H1 (cell line): Measurements from ENCODE around the gene STARD4. TPM values are rescaled to one million over a fixed set of nuclear protein-coding genes. Genes with fewer than 3 reads are reported as not detected.

Experiments used
- CTCF ChIA-PET: fragments of 300-600 bp; sonication (Branson Sonifier 250); formaldehyde crosslinking; loops from one replicate; lab custom pipeline; 2021; ENCODE audit not compliant: partially characterized antibody; lab: Charles Lee
- POLR2A ChIA-PET: fragments of 300-600 bp; sonication (Branson Sonifier 250); formaldehyde crosslinking; loops from one replicate; lab custom pipeline; 2021; ENCODE audit warnings: inconsistent platforms; ENCODE audit not compliant: partially characterized antibody; lab: Charles Lee
- DNase-seq, 2 experiments: peaks; one replicate each; pipeline versions ENCODE4 v3.0.0 to v3.0.0-alpha.2; 2010 to 2022; ENCODE audit warnings: low spot score in 2 of 2, low read depth in 1 of 2, mixed read lengths in 1 of 2
- FAIRE-seq: peaks from 2 replicates; lab custom pipeline; 2011; peaks lifted over from hg19 to GRCh38; lab: Jason Lieb, UNC
- H2AFZ ChIP-seq: 2 replicates; pipeline ENCODE4 v1.8.1; 2012; ENCODE audit warnings: low read length, inconsistent platforms
- H2AK5ac ChIP-seq: 2 replicates; pipeline ENCODE4 v1.6.1; 2013; ENCODE audit warnings: low read depth, low read length
- H2BK120ac ChIP-seq: replicated peaks from 2 replicates; pipeline ENCODE3; 2013; ENCODE audit warnings: low read depth, low read length, inconsistent platforms
- H2BK12ac ChIP-seq: 2 replicates; pipeline ENCODE4 v1.6.1; 2013; ENCODE audit warnings: low read depth, low read length
- H2BK15ac ChIP-seq: 2 replicates; pipeline ENCODE4 v1.6.1; 2013; ENCODE audit warnings: low read length
- H2BK20ac ChIP-seq: 2 replicates; pipeline ENCODE4 v1.6.1; 2013; ENCODE audit warnings: low read length
- H2BK5ac ChIP-seq: 2 replicates; pipeline ENCODE4 v1.6.1; 2013; ENCODE audit warnings: low read depth, low read length
- H3K14ac ChIP-seq: 2 replicates; pipeline ENCODE4 v1.6.1; 2013; ENCODE audit warnings: inconsistent platforms; ENCODE audit not compliant: insufficient read length
- H3K18ac ChIP-seq: 2 replicates; pipeline ENCODE4 v1.6.1; 2013; ENCODE audit warnings: low read length; ENCODE audit errors: extremely low read depth
- H3K23ac ChIP-seq: 2 replicates; pipeline ENCODE4 v1.6.1; 2013; ENCODE audit warnings: inconsistent platforms; ENCODE audit not compliant: insufficient read length
- H3K23me2 ChIP-seq: 2 replicates; pipeline ENCODE4 v1.6.1; 2013; ENCODE audit warnings: low read depth, low read length
- H3K27ac ChIP-seq: 2 replicates; pipeline ENCODE4 v1.6.1; 2011; ENCODE audit warnings: low read depth, low read length, inconsistent platforms
- H3K27me3 ChIP-seq, 4 experiments: replicated peaks in 1 of 4; 1 replicate in 1 of 4; 2 replicates in 3 of 4; pipeline versions ENCODE4 v1.6.1 to v1.8.1; 2011 to 2013; ENCODE audit warnings: low read length in 3 of 4, mild to moderate bottlenecking in 3 of 4, inconsistent platforms in 2 of 4, mixed read lengths in 2 of 4, moderate library complexity in 1 of 4; ENCODE audit not compliant: control insufficient read depth in 3 of 4, insufficient read depth in 3 of 4; ENCODE audit errors: extremely low read depth in 1 of 4
- H3K36me3 ChIP-seq, 4 experiments: 2 replicates each; pipeline versions ENCODE4 v1.6.1 to v1.8.1; 2011 to 2013; ENCODE audit warnings: mild to moderate bottlenecking in 4 of 4, low read length in 3 of 4, moderate library complexity in 2 of 4, control low read depth in 1 of 4, inconsistent platforms in 1 of 4; ENCODE audit not compliant: insufficient read depth in 4 of 4, control insufficient read depth in 2 of 4
- H3K4ac ChIP-seq: replicated peaks from 2 replicates; pipeline ENCODE3; 2013; ENCODE audit warnings: low read length, low read depth, mixed read lengths, inconsistent platforms; ENCODE audit not compliant: insufficient read length
- H3K4me1 ChIP-seq, 4 experiments: replicated peaks in 1 of 4; 1 replicate in 1 of 4; 2 replicates in 3 of 4; pipeline versions ENCODE4 v1.6.1 to v1.8.1; 2011 to 2013; ENCODE audit warnings: low read length in 3 of 4, inconsistent platforms in 2 of 4, mixed read lengths in 1 of 4; ENCODE audit not compliant: insufficient read depth in 4 of 4, control insufficient read depth in 3 of 4
- H3K4me2 ChIP-seq, 2 experiments: 2 replicates each; pipeline versions ENCODE4 v1.6.1 to v1.8.1; 2011 to 2013; ENCODE audit warnings: low read depth in 2 of 2, low read length in 2 of 2, control low read depth in 1 of 2, inconsistent platforms in 1 of 2, mild to moderate bottlenecking in 1 of 2; ENCODE audit not compliant: insufficient read depth in 1 of 2
- H3K4me3 ChIP-seq, 4 experiments: fragments of 200-600, 300-600 bp in 1 of 4; sonication (generic), shearing (Covaris generic), sonication (Bioruptor Twin) in 1 of 4; 2 replicates each; pipeline versions ENCODE4 v1.5.1 to v1.8.1; 2011 to 2016; ENCODE audit warnings: low read length in 4 of 4, low read depth in 3 of 4, control low read depth in 2 of 4, inconsistent platforms in 2 of 4, mild to moderate bottlenecking in 2 of 4, mixed read lengths in 1 of 4, moderate library complexity in 1 of 4; ENCODE audit not compliant: insufficient read depth in 2 of 4; ENCODE audit errors: extremely low read depth in 1 of 4
- H3K56ac ChIP-seq: replicated peaks from 2 replicates; pipeline ENCODE3; 2013; ENCODE audit warnings: low read depth, mild to moderate bottlenecking, mixed read lengths, low read length, inconsistent platforms; ENCODE audit not compliant: insufficient read length
- H3K79me1 ChIP-seq: 2 replicates; pipeline ENCODE4 v1.6.1; 2013; ENCODE audit warnings: low read depth, low read length, control low read depth
- H3K79me2 ChIP-seq, 2 experiments: 2 replicates each; pipeline versions ENCODE4 v1.6.1 to v1.8.1; 2012 to 2013; ENCODE audit warnings: low read length in 2 of 2, mild to moderate bottlenecking in 2 of 2, inconsistent platforms in 1 of 2; ENCODE audit not compliant: insufficient read depth in 2 of 2, control insufficient read depth in 1 of 2
- H3K9ac ChIP-seq, 4 experiments: replicated peaks in 1 of 4; 1 replicate in 1 of 4; 2 replicates in 3 of 4; pipeline versions ENCODE4 v1.6.1 to v1.8.1; 2011 to 2013; ENCODE audit warnings: low read depth in 3 of 4, low read length in 3 of 4, control low read depth in 2 of 4, mild to moderate bottlenecking in 2 of 4, moderate library complexity in 2 of 4, inconsistent platforms in 1 of 4; ENCODE audit errors: extremely low read depth in 1 of 4
- H3K9me3 ChIP-seq, 2 experiments: 2 replicates each; pipeline versions ENCODE4 v1.6.1 to v1.8.1; 2012 to 2013; ENCODE audit warnings: mild to moderate bottlenecking in 2 of 2, moderate library complexity in 2 of 2, control low read depth in 1 of 2, inconsistent platforms in 1 of 2, low read depth in 1 of 2, low read length in 1 of 2, mixed read lengths in 1 of 2; ENCODE audit not compliant: insufficient read depth in 2 of 2
- H4K20me1 ChIP-seq, 2 experiments: replicated peaks in 1 of 2; 2 replicates each; pipeline versions ENCODE3 to v1.8.1; 2011 to 2013; ENCODE audit warnings: inconsistent platforms in 2 of 2, low read length in 2 of 2, mild to moderate bottlenecking in 1 of 2; ENCODE audit not compliant: insufficient read depth in 2 of 2, control insufficient read depth in 1 of 2
- H4K5ac ChIP-seq: 2 replicates; pipeline ENCODE4 v1.6.1; 2013; ENCODE audit warnings: low read length, low read depth, mixed read lengths, inconsistent platforms; ENCODE audit not compliant: insufficient read length
- H4K8ac ChIP-seq: 2 replicates; pipeline ENCODE4 v1.8.0; 2013; ENCODE audit warnings: mild to moderate bottlenecking, moderate library complexity, low read length, inconsistent platforms; ENCODE audit not compliant: insufficient read depth; ENCODE audit errors: extremely low read depth
- H4K91ac ChIP-seq: replicated peaks from 2 replicates; pipeline ENCODE3; 2013; ENCODE audit warnings: low read length, mixed read lengths, inconsistent platforms; ENCODE audit not compliant: insufficient read length
- BACH1 ChIP-seq: IDR thresholded peaks from 2 replicates; pipeline ENCODE4 v1.6.1; 2012; ENCODE audit warnings: low read length, improper control_type of control experiment
- CTBP2 ChIP-seq: IDR thresholded peaks from 2 replicates; pipeline ENCODE4 v1.7.0; 2011; ENCODE audit warnings: borderline replicate concordance, mild to moderate bottlenecking, moderate library complexity, mixed read lengths, low read length; ENCODE audit not compliant: insufficient read depth, insufficient read length
- KDM5A ChIP-seq: fragments of 200-600 bp; IDR thresholded peaks from 2 replicates; pipeline ENCODE4 v1.7.1; 2012; ENCODE audit warnings: mild to moderate bottlenecking, low read length, inconsistent platforms, mixed read lengths
- ZNF274 ChIP-seq: IDR thresholded peaks from 2 replicates; pipeline ENCODE4 v1.7.0; 2012; ENCODE audit warnings: low read length, borderline replicate concordance; ENCODE audit errors: extremely low read depth
- WGBS, 2 experiments: shearing (Covaris generic) in 1 of 2; methylation state at CpG; one replicate each; pipeline versions ENCODE4 v1.1.6 to v1.1.7; 2013 to 2015; ENCODE audit warnings: low lambda C conversion rate in 2 of 2, mixed read lengths in 2 of 2, inconsistent platforms in 1 of 2, low coverage in 1 of 2, missing lambda C conversion rate in 1 of 2; ENCODE audit not compliant: insufficient replicate concordance in 2 of 2, insufficient coverage in 1 of 2, insufficient read length in 1 of 2; ENCODE audit errors: extremely low coverage in 1 of 2, missing lambda C conversion rate in 1 of 2; 5-methylcytosine and 5-hydroxymethylcytosine counted together
- polyA plus RNA-seq, 7 experiments: library from polyadenylated mRNA; depleted of rRNA in 3 of 7; stranded (reverse) in 5 of 7; unstranded in 2 of 7; fragments of >200 nt in 5 of 7; fragments of 200-250 nt in 2 of 7; gene quantifications; 1 replicate in 5 of 7; 2 replicates in 1 of 7; 4 replicates in 1 of 7; pipeline versions ENCODE4 v1.2.1 to v1.2.3, GENCODE V29; 2011 to 2013; ENCODE audit warnings: missing spikeins in 2 of 7, mixed read lengths in 2 of 7
- total RNA-seq: library from RNA; stranded (reverse); fragmentation: NEBNext Ultra II Directional; extraction: Animal tissue kit (Norgen Biotek cat#: 25700); gene quantifications from 2 replicates; pipeline ENCODE4 v1.2.1, GENCODE V29; 2021

The STARD4 gene
- total and polyA plus RNA-seq, 2 of the 8 experiments (the other 6 are each of a cell fraction or from before 2014, with no cell fraction given), result 10.8 to 47.9 TPM

DNA sequence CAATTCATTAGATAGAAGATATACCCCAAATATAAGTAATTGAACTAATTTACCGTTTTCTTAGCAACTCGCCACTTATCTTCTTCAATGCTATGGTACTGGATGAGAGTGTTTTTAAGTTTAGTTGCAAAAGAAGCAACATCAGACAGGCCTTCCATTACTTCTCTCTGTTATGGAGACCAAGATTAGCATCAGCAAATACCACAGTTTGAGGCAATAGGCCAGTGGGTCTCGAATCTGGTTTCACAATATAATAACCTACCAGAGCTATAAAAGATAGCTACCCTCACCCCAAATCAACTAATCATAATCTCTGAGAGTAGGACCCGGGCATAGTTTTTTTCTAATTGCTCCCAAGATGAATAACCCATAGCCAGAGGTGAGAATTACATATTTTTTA is 5.1 kb downstream of the STARD4 start:
- WGBS, 2 experiments, result 93% methylated on average over 4 of the region's 4 CpGs; no CpG with 5 or more reads in 1 of the 2 experiments
- Histone ChIP-seq H2BK120ac (no peak overlapping the region), H2AFZ (no peak overlapping the region), H4K5ac (no peak overlapping the region), H3K27ac (no peak overlapping the region), H4K91ac (no peak overlapping the region), H3K9ac (no peak overlapping the region), H2BK20ac (no peak overlapping the region), H3K18ac (no peak overlapping the region), H3K4me2 (no peak overlapping the region), H3K4me3 (no peak overlapping the region), H3K56ac (no peak overlapping the region), H2AK5ac (no peak overlapping the region), H3K79me2 (peaks cover 0 to 84% of the 10 kb centered on the region in 2 experiments; a peak in 3 of 4 replicates), H3K4me1 (peaks cover 0 to 2% (median 0%) of the 10 kb centered on the region in 4 experiments; a peak in 1 of 7 replicates), H3K36me3 (peaks cover 0 to 17% (median 6%) of the 10 kb centered on the region in 4 experiments; a peak in 3 of 8 replicates), H3K14ac (no peak overlapping the region), H3K23ac (no peak overlapping the region), H3K23me2 (no peaks in the 10 kb centered on the region; the same call in 1 of the 2 replicates), H2BK12ac (no peak overlapping the region), H3K9me3 (no peaks in the 10 kb centered on the region), H3K79me1 (no peaks in the 10 kb centered on the region), H3K4ac (no peak overlapping the region), H4K20me1 (peaks cover 2 to 6% of the 10 kb centered on the region in 2 experiments), H4K8ac (no peak overlapping the region), H2BK5ac (no peak overlapping the region), H3K27me3 (no peaks in the 10 kb centered on the region), H2BK15ac (no peak overlapping the region)
- ChIA-PET POLR2A (no interaction called here), CTCF (interaction anchor here (0.6 to 1.5 kb wide), 3 partner anchors 26 to 348 kb away, joined by 3 to 4 read pairs (median 4); no protein-coding TSS in a partner anchor)
- FAIRE-seq (no peak), DNase-seq (no peak)
- TF ChIP-seq ZNF274 (no peak), KDM5A (no peak), CTBP2 (no peak), BACH1 (no peak)
